ENCODE measurements around the gene MYO3B.

DNA sequence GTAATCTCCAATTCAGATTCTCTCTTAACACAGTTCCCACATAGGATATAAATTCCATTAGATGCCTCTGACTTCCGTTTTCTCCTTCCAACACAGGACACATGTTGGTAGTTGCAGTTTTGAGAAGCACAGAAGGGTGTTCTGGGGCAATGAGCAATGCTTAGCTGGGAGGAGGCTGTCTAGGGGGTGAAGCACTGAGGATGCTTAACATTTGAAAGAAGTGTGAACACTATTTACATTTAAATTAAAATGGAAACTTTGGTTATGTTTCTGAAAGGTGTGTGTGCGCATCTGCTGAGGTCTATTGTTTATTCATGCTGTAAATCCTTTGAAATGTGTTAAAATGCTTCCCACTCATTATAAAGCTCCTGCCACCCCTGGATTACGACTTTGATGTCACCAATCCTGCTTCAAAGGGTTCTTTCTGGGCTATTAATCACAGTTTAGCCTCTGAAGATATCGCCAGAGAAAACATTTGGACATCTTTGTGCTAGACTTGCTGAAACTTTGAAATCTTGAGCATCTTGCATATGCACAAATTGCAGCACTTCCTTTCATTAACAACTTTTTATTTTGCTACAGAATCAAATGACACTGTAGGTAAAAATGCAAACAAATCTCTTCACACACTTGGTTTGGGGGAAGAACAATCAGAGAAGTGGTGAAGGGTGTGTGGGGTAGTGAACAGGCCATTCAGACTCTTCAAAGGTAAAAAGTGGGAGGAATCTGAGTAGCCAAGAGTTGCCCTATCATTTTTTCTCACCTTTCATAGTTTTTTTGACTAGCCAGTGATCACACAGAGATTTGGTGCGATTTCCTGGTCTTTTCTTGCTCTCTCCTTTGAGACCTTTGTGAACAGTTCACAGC lies 258.4 kb downstream of the MYO3B start:
- no peak for TF ChIP-seq CTCF (IDR thresholded peaks at IDR 0.05; ENCODE audit: borderline replicate concordance, extremely low read depth, low read length, poor library complexity, severe bottlenecking)
- no peak for TF ChIP-seq EZH2 (IDR thresholded peaks at IDR 0.05; ENCODE audit: borderline replicate concordance, low read depth, low read length, severe bottlenecking)

Data from DND-41 (cell line).